SK-N-SH (cell line): ENCODE data around the gene ZMYND8.
"Not testable (repeated sequence)": the region's sequence is repeated elsewhere in the genome, so short reads cannot be mapped to it uniquely, and the experiment has no call there.

ENCODE experiments used
- CHD2 ChIP-seq: fragments of 150-350 bp; IDR thresholded peaks from 2 replicates; pipeline ENCODE4 v1.6.1; 2018; ENCODE audit warnings: low read length; ENCODE audit not compliant: partially characterized antibody
- CTCF ChIP-seq: fragments of 200-600 bp; sonication (generic); IDR thresholded peaks from 2 replicates; pipeline ENCODE4 v1.6.1; 2017; ENCODE audit warnings: antibody characterized with exemption, mild to moderate bottlenecking, moderate library complexity
- EP300 ChIP-seq, 2 experiments: IDR thresholded peaks; 2 replicates each; pipeline versions ENCODE4 v1.4.0 to v1.6.1; 2012; ENCODE audit warnings: borderline replicate concordance in 1 of 2, low read depth in 1 of 2, low read length in 1 of 2
- FOXM1 ChIP-seq: IDR thresholded peaks from 2 replicates; pipeline ENCODE4 v1.4.0; 2012; ENCODE audit warnings: low read depth, mild to moderate bottlenecking
- GABPA ChIP-seq: IDR thresholded peaks from 2 replicates; pipeline ENCODE4 v1.4.0; 2012; ENCODE audit warnings: low read depth, mild to moderate bottlenecking
- MEF2A ChIP-seq: IDR thresholded peaks from 2 replicates; pipeline ENCODE4 v1.4.0; 2012; ENCODE audit warnings: low read depth, borderline replicate concordance
- POLR2AphosphoS5 ChIP-seq: IDR thresholded peaks from 2 replicates; pipeline ENCODE4 v1.6.1; 2012; ENCODE audit warnings: low read depth, low read length
- RAD21 ChIP-seq: IDR thresholded peaks from 2 replicates; pipeline ENCODE4 v1.6.1; 2012; ENCODE audit warnings: mild to moderate bottlenecking, low read length
- RFX5 ChIP-seq: IDR thresholded peaks from 2 replicates; pipeline ENCODE4 v1.6.1; 2012; ENCODE audit warnings: mild to moderate bottlenecking, improper control_type of control experiment, low read length
- SMC3 ChIP-seq: IDR thresholded peaks from 2 replicates; pipeline ENCODE4 v1.6.1; 2012; ENCODE audit warnings: low read depth, low read length, improper control_type of control experiment
- TAF1 ChIP-seq: IDR thresholded peaks from 2 replicates; pipeline ENCODE4 v1.6.1; 2012; ENCODE audit warnings: low read depth, mild to moderate bottlenecking, low read length, moderate library complexity, borderline replicate concordance
- ZBTB33 ChIP-seq: IDR thresholded peaks from 2 replicates; pipeline ENCODE4 v1.4.0; 2012; ENCODE audit warnings: low read depth, borderline replicate concordance

- TF ChIP-seq CTCF; RFX5; SMC3; CHD2; FOXM1; MEF2A; POLR2AphosphoS5; EP300 (IDR thresholded peaks at IDR 0.05; ENCODE audit: borderline replicate concordance in 1 of 2, low read depth in 1 of 2, low read length in 1 of 2); RAD21; GABPA; TAF1; ZBTB33: not testable (repeated sequence)
These were observed 17.6 kb upstream of the ZMYND8 start for GRCh38 chr20:47374121-47374520.
